HepG2 (cell line): ENCODE data around the gene PLIN1. TPM values are rescaled to one million over a fixed set of nuclear protein-coding genes. Genes with fewer than 3 reads are reported as not detected.

Experiments
- ATAC-seq: fragments of 200-7000 bp; cut with Tn5 transposase; 3 replicates; pipeline ENCODE4 v1.9.1; 2020; ENCODE audit warnings: mild to moderate bottlenecking, moderate library complexity
- BruUV-seq: library from RNA; stranded (reverse); fragments of 400-500 nt; replicated peaks from 2 replicates; lab custom pipeline; 2021; lab: Mats Ljungman, UMichigan
- CTCF ChIA-PET: fragments of 300-600 bp; formaldehyde crosslinking; extraction: SDS; loops from one replicate; lab custom pipeline; 2021; ENCODE audit warnings: low total read pairs, inconsistent platforms, low intra/inter-chr PET ratio; lab: Yijun Ruan, JAX
- POLR2A ChIA-PET: fragments of 350-600 bp; sonication (Branson Sonifier 250); formaldehyde crosslinking; loops from one replicate; lab custom pipeline; 2020; ENCODE audit warnings: antibody characterized with exemption, inconsistent platforms; lab: Yijun Ruan, JAX
- DNase-seq: peaks from one replicate; pipeline ENCODE4 v3.0.0-alpha.2; 2015; ENCODE audit warnings: low spot score
- FAIRE-seq: peaks from 3 replicates; lab custom pipeline; 2011; peaks lifted over from hg19 to GRCh38; lab: Jason Lieb, UNC
- H2AFZ ChIP-seq: one replicate; pipeline ENCODE4 v1.6.1; 2011; ENCODE audit warnings: low read length, inconsistent platforms
- H3K27ac ChIP-seq: fragments of 300-600 bp; 3 replicates; pipeline ENCODE4 v1.8.0; 2011; ENCODE audit warnings: mixed run types, mild to moderate bottlenecking, mixed read lengths, low read length, inconsistent platforms; ENCODE audit not compliant: insufficient read depth; ENCODE audit errors: extremely low read length
- H3K27me3 ChIP-seq, 2 experiments: fragments of 200-600 bp in 1 of 2; 2 replicates in 1 of 2; 3 replicates in 1 of 2; pipeline versions ENCODE4 v1.6.0 to v1.8.0; 2011; ENCODE audit warnings: low read length in 2 of 2, mild to moderate bottlenecking in 2 of 2, moderate library complexity in 2 of 2, inconsistent platforms in 1 of 2; ENCODE audit not compliant: insufficient read depth in 2 of 2, control insufficient read depth in 1 of 2
- H3K36me3 ChIP-seq, 2 experiments: fragments of 200-600 bp in 1 of 2; replicated peaks in 1 of 2; 2 replicates in 1 of 2; 3 replicates in 1 of 2; pipeline versions ENCODE4 v1.5.1 to v1.8.0; 2011; ENCODE audit warnings: low read length in 2 of 2, inconsistent platforms in 1 of 2; ENCODE audit not compliant: insufficient read depth in 2 of 2, control insufficient read depth in 1 of 2
- H3K4me1 ChIP-seq: 2 replicates; pipeline ENCODE4 v1.5.1; 2012; ENCODE audit warnings: low read length, inconsistent platforms; ENCODE audit not compliant: insufficient read depth
- H3K4me2 ChIP-seq: 2 replicates; pipeline ENCODE4 v1.6.0; 2011; ENCODE audit warnings: low read depth, low read length, inconsistent platforms
- H3K4me3 ChIP-seq, 3 experiments: fragments of 200-600 bp in 1 of 3; sonication (generic), shearing (Covaris generic) in 1 of 3; replicated peaks in 1 of 3; 2 replicates each; pipeline ENCODE4 v1.5.1; 2011 to 2016; ENCODE audit warnings: low read length in 3 of 3, inconsistent platforms in 2 of 3, low read depth in 2 of 3, mild to moderate bottlenecking in 2 of 3, control low read depth in 1 of 3, mixed read lengths in 1 of 3; ENCODE audit not compliant: insufficient read depth in 1 of 3
- H3K79me2 ChIP-seq: one replicate; pipeline ENCODE4 v1.6.1; 2011; ENCODE audit warnings: low read length, inconsistent platforms; ENCODE audit not compliant: insufficient read depth
- H3K9ac ChIP-seq: 2 replicates; pipeline ENCODE4 v1.6.0; 2011; ENCODE audit warnings: mild to moderate bottlenecking, low read depth, low read length, inconsistent platforms; ENCODE audit not compliant: insufficient read depth
- H3K9me3 ChIP-seq: 2 replicates; pipeline ENCODE4 v1.5.1; 2012; ENCODE audit warnings: mild to moderate bottlenecking, low read length
- H4K20me1 ChIP-seq: 2 replicates; pipeline ENCODE4 v1.6.0; 2011; ENCODE audit warnings: inconsistent platforms, mild to moderate bottlenecking, low read length, moderate library complexity; ENCODE audit not compliant: insufficient read depth
- HIVEP1 ChIP-seq: sonication (generic); formaldehyde crosslinking; IDR thresholded peaks from 2 replicates; pipeline ENCODE4 v1.4.0; 2020; ENCODE audit warnings: mild to moderate bottlenecking, missing genetic modification reagents
- TARDBP ChIP-seq: sonication (generic); formaldehyde crosslinking; IDR thresholded peaks from 2 replicates; pipeline ENCODE4 v1.8.0; 2022; ENCODE audit warnings: mild to moderate bottlenecking, missing genetic modification reagents
- ZBTB40 ChIP-seq, 2 experiments: fragments of 450-650 bp in 1 of 2; sonication (generic) in 1 of 2; formaldehyde crosslinking in 1 of 2; IDR thresholded peaks; 2 replicates each; pipeline versions ENCODE4 v1.6.1 to v1.8.0; 2016 to 2022; ENCODE audit warnings: antibody characterized with exemption in 1 of 2, mild to moderate bottlenecking in 1 of 2, missing genetic modification reagents in 1 of 2
- ZFP90 ChIP-seq: sonication (generic); formaldehyde crosslinking; IDR thresholded peaks from 2 replicates; pipeline ENCODE4 v1.8.0; 2022; ENCODE audit warnings: missing genetic modification reagents, mild to moderate bottlenecking, inconsistent platforms, borderline replicate concordance
- ZNF30 ChIP-seq: sonication (generic); formaldehyde crosslinking; IDR thresholded peaks from 2 replicates; pipeline ENCODE4 v1.5.0; 2020; ENCODE audit warnings: mild to moderate bottlenecking, missing genetic modification reagents
- ZSCAN31 ChIP-seq: sonication (generic); formaldehyde crosslinking; IDR thresholded peaks from 2 replicates; pipeline ENCODE4 v1.5.0; 2020; ENCODE audit warnings: low read depth, mild to moderate bottlenecking, missing genetic modification reagents
- WGBS: methylation state at CpG from one replicate; pipeline ENCODE4 v1.1.6; 2017; ENCODE audit warnings: low lambda C conversion rate; 5-methylcytosine and 5-hydroxymethylcytosine counted together
- in situ Hi-C: cut with HindIII; loops from 2 replicates; pipeline ENCODE4 v1.10.0; 2017; ENCODE audit warnings: low pct_unique_long_range_greater_than_20kb; ENCODE audit not compliant: extremely low pct_ligation_motif_present
- intact Hi-C: fragments of 100-400 bp; cut with micrococcal nuclease; formaldehyde crosslinking; loops from one replicate; pipeline ENCODE4 v1.10.0; 2022; ENCODE audit not compliant: unreplicated experiment
- polyA plus RNA-seq, 8 experiments: library from polyadenylated mRNA; depleted of rRNA in 3 of 8; stranded (reverse) in 7 of 8; unstranded in 1 of 8; fragments of >200 nt; fragmentation: Illumina TruSeq in 4 of 8; extraction: Trizol in 4 of 8; gene quantifications; 2 replicates each; pipeline versions ENCODE4 v1.2.1 to v1.2.3, GENCODE V29; 2011 to 2016; ENCODE audit warnings: low read depth in 4 of 8, missing spikeins in 1 of 8, mixed read lengths in 1 of 8; ENCODE audit not compliant: insufficient read depth in 1 of 8
- total RNA-seq, 5 experiments: library from RNA; depleted of rRNA; stranded (reverse); fragments of >200 nt; fragmentation: Illumina TruSeq; extraction: Trizol; gene quantifications; 2 replicates each; pipeline ENCODE4 v1.2.3, GENCODE V29; 2016; ENCODE audit warnings: low read depth in 1 of 5

Gene PLIN1
- total and polyA plus RNA-seq, 2 of the 13 experiments (the other 11 are each of a cell fraction or from before 2014, with no cell fraction given) = 0.74 to 1.2 TPM

- intact Hi-C loops = no loop called here
- no TSS peak for BruUV-seq
- H3K4me1 ChIP-seq = no peaks in the 10 kb centered on the region
- TF ChIP-seq HIVEP1 (CRISPR knock-in tag) (no peak), ZBTB40 (IDR thresholded peaks at IDR 0.05) (no peak), ZBTB40 (CRISPR knock-in tag; IDR thresholded peaks at IDR 0.05) (no peak), ZFP90 (CRISPR knock-in tag) (no peak), TARDBP (CRISPR knock-in tag) (no peak), ZSCAN31 (CRISPR knock-in tag) (no peak), ZNF30 (CRISPR knock-in tag) (no peak)
- H4K20me1 ChIP-seq = no peaks in the 10 kb centered on the region
- no peak for FAIRE-seq
- ChIA-PET POLR2A (no interaction called here), CTCF (no interaction called here)
- no peaks in the 10 kb centered on the region for H3K79me2 ChIP-seq
- no peak for DNase-seq
- H3K4me3 ChIP-seq = no peak overlapping the region
- no peak overlapping the region for H3K27ac ChIP-seq
- no peaks in the 10 kb centered on the region for H3K36me3 ChIP-seq
- WGBS = 42% methylated on average over 2 of the region's 2 CpGs
- no peak overlapping the region for H2AFZ ChIP-seq
- peaks cover 0 to 1% of the 10 kb centered on the region in 2 experiments; a peak in 1 of 5 replicates for H3K27me3 ChIP-seq
- no peak overlapping the region for H3K4me2 ChIP-seq
- in situ Hi-C loops = no loop called here
- no peaks in the 10 kb centered on the region for H3K9me3 ChIP-seq
- no peak for ATAC-seq
- no peak overlapping the region for H3K9ac ChIP-seq
Observed at GRCh38 chr15:89714775-89715174, 35.6 kb upstream of the PLIN1 start.
